Endodermal cell (in vitro differentiated cells): ENCODE data around the gene MAN1A2. TPM values are rescaled to one million over a fixed set of nuclear protein-coding genes. Genes with fewer than 3 reads are reported as not detected.

Experiments
- DNase-seq: peaks from one replicate; pipeline ENCODE4 v3.0.0-alpha.2; 2017
- H3K27ac ChIP-seq: 2 replicates; pipeline ENCODE4 v1.5.1; 2013; ENCODE audit warnings: mild to moderate bottlenecking, low read depth, low read length, moderate library complexity
- H3K27me3 ChIP-seq: 2 replicates; pipeline ENCODE4 v1.6.1; 2013; ENCODE audit warnings: mild to moderate bottlenecking, low read length, moderate library complexity; ENCODE audit not compliant: insufficient read depth, control insufficient read depth, poor library complexity, severe bottlenecking
- H3K36me3 ChIP-seq: 2 replicates; pipeline ENCODE4 v1.7.0; 2013; ENCODE audit warnings: mild to moderate bottlenecking, low read length, moderate library complexity; ENCODE audit not compliant: control insufficient read depth, insufficient read depth
- H3K4me1 ChIP-seq: one replicate; pipeline ENCODE4 v1.7.0; 2013; ENCODE audit warnings: low read length; ENCODE audit not compliant: control insufficient read depth, insufficient read depth
- H3K4me3 ChIP-seq: 2 replicates; pipeline ENCODE4 v1.5.1; 2013; ENCODE audit warnings: mild to moderate bottlenecking, low read length, moderate library complexity
- H3K9ac ChIP-seq: 2 replicates; pipeline ENCODE4 v1.6.1; 2013; ENCODE audit warnings: mild to moderate bottlenecking, low read length, moderate library complexity; ENCODE audit not compliant: poor library complexity, severe bottlenecking; ENCODE audit errors: extremely low read depth
- H3K9me3 ChIP-seq: 2 replicates; pipeline ENCODE4 v1.6.1; 2013; ENCODE audit warnings: mild to moderate bottlenecking, low read length, moderate library complexity; ENCODE audit not compliant: control insufficient read depth
- H3K27ac Mint-ChIP-seq: 2 replicates; pipeline ENCODE4 v1.8.0; 2020; ENCODE audit warnings: mixed read lengths
- H3K27me3 Mint-ChIP-seq: 2 replicates; pipeline ENCODE4 v1.8.0; 2021; ENCODE audit warnings: mild to moderate bottlenecking, mixed read lengths; ENCODE audit not compliant: insufficient read depth
- H3K36me3 Mint-ChIP-seq: 2 replicates; pipeline ENCODE4 v1.8.0; 2020; ENCODE audit warnings: low read depth, mixed read lengths
- H3K4me1 Mint-ChIP-seq: 2 replicates; pipeline ENCODE4 v1.8.0; 2020; ENCODE audit warnings: mixed read lengths
- H3K4me3 Mint-ChIP-seq: 2 replicates; pipeline ENCODE4 v1.8.0; 2020; ENCODE audit warnings: mild to moderate bottlenecking, moderate library complexity, mixed read lengths
- H3K9me3 Mint-ChIP-seq: 2 replicates; pipeline ENCODE4 v1.8.0; 2020; ENCODE audit warnings: mild to moderate bottlenecking, mixed read lengths
- CTCF ChIP-seq: fragments of 200-600 bp; sonication (generic); conservative IDR thresholded peaks from 2 replicates; pipeline ENCODE4 v1.5.0; 2021; ENCODE audit warnings: antibody characterized with exemption, mild to moderate bottlenecking
- WGBS, 2 experiments: methylation state at CpG; one replicate each; pipeline versions ENCODE4 v1.1.5 to v1.1.7; 2013; ENCODE audit warnings: missing lambda C conversion rate in 2 of 2, mixed read lengths in 1 of 2; ENCODE audit not compliant: insufficient coverage in 1 of 2, insufficient read length in 1 of 2; 5-methylcytosine and 5-hydroxymethylcytosine counted together
- total RNA-seq, 2 donors: library from RNA; stranded (reverse); fragmentation: NEBNext Ultra II Directional in 1 of 2; extraction: Animal tissue kit (Norgen Biotek cat#: 25700) in 1 of 2; gene quantifications; 2 replicates in 1 of 2; 3 replicates in 1 of 2; pipeline ENCODE4 v1.2.1, GENCODE V29; 2021

The MAN1A2 gene
- total RNA-seq, 2 donors from 2014 or later = 33.3 to 40.9 TPM

- Histone ChIP-seq H3K4me1 (no peaks in the 10 kb centered on the region), H3K27ac (no peak overlapping the region), H3K4me3 (no peak overlapping the region), H3K36me3 (peaks cover 7% of the 10 kb centered on the region), H3K27me3 (no peaks in the 10 kb centered on the region), H3K9ac (no peak overlapping the region), H3K9me3 (peaks cover 11% of the 10 kb centered on the region)
- TF ChIP-seq CTCF = no peak
- H3K9me3 Mint-ChIP-seq = peaks cover 22% of the 10 kb centered on the region
- no peak for DNase-seq
- no peaks in the 10 kb centered on the region for H3K4me1 Mint-ChIP-seq
- H3K4me3 Mint-ChIP-seq = no peak overlapping the region
- H3K27ac Mint-ChIP-seq = no peak overlapping the region
- no peaks in the 10 kb centered on the region for H3K27me3 Mint-ChIP-seq
- peaks cover 40% of the 10 kb centered on the region for H3K36me3 Mint-ChIP-seq
Observed at GRCh38 chr1:117479086-117479485, 111.8 kb downstream of the MAN1A2 start.

GRCh38 chr1:117481410-117481809, 114.2 kb downstream of the MAN1A2 start:
- H3K36me3 Mint-ChIP-seq = peaks cover 28% of the 10 kb centered on the region
- H3K4me1 Mint-ChIP-seq = no peaks in the 10 kb centered on the region
- Histone ChIP-seq H3K36me3 (peaks cover 4% of the 10 kb centered on the region), H3K9me3 (no peaks in the 10 kb centered on the region), H3K9ac (no peak overlapping the region), H3K4me3 (no peak overlapping the region), H3K27me3 (no peaks in the 10 kb centered on the region), H3K4me1 (no peaks in the 10 kb centered on the region), H3K27ac (no peak overlapping the region)
- 85 to 100% methylated on average over 1 of the region's 1 CpG for WGBS, 2 experiments
- no peak for TF ChIP-seq CTCF
- no peak for DNase-seq
- H3K27ac Mint-ChIP-seq = no peak overlapping the region
- H3K4me3 Mint-ChIP-seq = no peak overlapping the region
- no peaks in the 10 kb centered on the region for H3K27me3 Mint-ChIP-seq
- H3K9me3 Mint-ChIP-seq = peaks cover 6% of the 10 kb centered on the region

- H3K36me3 ChIP-seq = peaks cover 4% of the 10 kb centered on the region
- H3K9ac ChIP-seq = no peak overlapping the region
- H3K4me1 ChIP-seq = no peaks in the 10 kb centered on the region
- TF ChIP-seq CTCF = no peak
- no peak overlapping the region for H3K27ac Mint-ChIP-seq
- H3K9me3 ChIP-seq = no peaks in the 10 kb centered on the region
- WGBS, 2 experiments = no CpG with 5 or more reads among the region's 2 CpGs
- H3K9me3 Mint-ChIP-seq = no peaks in the 10 kb centered on the region
- no peaks in the 10 kb centered on the region for H3K4me1 Mint-ChIP-seq
- H3K4me3 ChIP-seq = no peak overlapping the region
- H3K27ac ChIP-seq = no peak overlapping the region
- no peak overlapping the region for H3K4me3 Mint-ChIP-seq
- no peak for DNase-seq
- H3K27me3 ChIP-seq = no peaks in the 10 kb centered on the region
- peaks cover 4% of the 10 kb centered on the region for H3K36me3 Mint-ChIP-seq
- H3K27me3 Mint-ChIP-seq = no peaks in the 10 kb centered on the region
Observed at GRCh38 chr1:117493906-117494305, 126.7 kb downstream of the MAN1A2 start.
